ENCODE measurements around the gene ROR2. TPM values are rescaled to one million over a fixed set of nuclear protein-coding genes. Genes with fewer than 3 reads are reported as not detected.

ROR2 gene
- total RNA-seq, 1 donor from 2014 or later: 0.74 TPM

GRCh38 chr9:91820126-91820750 is 129.8 kb downstream of the ROR2 start:
- no peaks in the 10 kb centered on the region for H3K4me1 ChIP-seq
- H3K36me3 ChIP-seq: no peaks in the 10 kb centered on the region
- no peak overlapping the region for H3K4me3 ChIP-seq
- DNase-seq: no peak
- no peak overlapping the region for H3K27ac ChIP-seq (replicated peaks)
- TF ChIP-seq CTCF (IDR thresholded peaks at IDR 0.05; ENCODE audit: borderline replicate concordance): no peak
- H3K9me3 ChIP-seq (replicated peaks): no peaks in the 10 kb centered on the region
- H3K27me3 ChIP-seq (ENCODE audit: low read depth): peaks cover 26% of the 10 kb centered on the region
- intact Hi-C loops (cut with micrococcal nuclease): no loop called here

GRCh38 chr9:91818647-91819403 is 131.2 kb downstream of the ROR2 start:
- Histone ChIP-seq H3K4me1 (no peaks in the 10 kb centered on the region), H3K9me3 (replicated peaks) (no peaks in the 10 kb centered on the region), H3K27me3 (ENCODE audit: low read depth) (peaks cover 17% of the 10 kb centered on the region), H3K4me3 (no peak overlapping the region), H3K36me3 (no peaks in the 10 kb centered on the region), H3K27ac (replicated peaks) (no peak overlapping the region)
- no peak for TF ChIP-seq CTCF (IDR thresholded peaks at IDR 0.05; ENCODE audit: borderline replicate concordance)
- intact Hi-C loops (cut with micrococcal nuclease): no loop called here
- no peak for DNase-seq

GRCh38 chr9:91818225-91818585 is 131.8 kb downstream of the ROR2 start:
- peaks cover 17% of the 10 kb centered on the region for H3K27me3 ChIP-seq (ENCODE audit: low read depth)
- no peak for DNase-seq
- no peak for TF ChIP-seq CTCF (IDR thresholded peaks at IDR 0.05; ENCODE audit: borderline replicate concordance)
- H3K4me3 ChIP-seq: no peak overlapping the region
- no peaks in the 10 kb centered on the region for H3K36me3 ChIP-seq
- H3K9me3 ChIP-seq (replicated peaks): no peaks in the 10 kb centered on the region
- no peaks in the 10 kb centered on the region for H3K4me1 ChIP-seq
- no peak overlapping the region for H3K27ac ChIP-seq (replicated peaks)
- intact Hi-C loops (cut with micrococcal nuclease): no loop called here

GRCh38 chr9:91817493-91818224 is 132.4 kb downstream of the ROR2 start:
- Histone ChIP-seq H3K36me3 (no peaks in the 10 kb centered on the region), H3K9me3 (replicated peaks) (no peaks in the 10 kb centered on the region), H3K27ac (replicated peaks) (no peak overlapping the region), H3K4me3 (no peak overlapping the region), H3K27me3 (ENCODE audit: low read depth) (peaks cover 17% of the 10 kb centered on the region), H3K4me1 (no peaks in the 10 kb centered on the region)
- DNase-seq: no peak
- TF ChIP-seq CTCF (IDR thresholded peaks at IDR 0.05; ENCODE audit: borderline replicate concordance): no peak
- intact Hi-C loops (cut with micrococcal nuclease): no loop called here

- no peaks in the 10 kb centered on the region for H3K4me1 ChIP-seq
- TF ChIP-seq CTCF (IDR thresholded peaks at IDR 0.05; ENCODE audit: borderline replicate concordance): no peak
- H3K27me3 ChIP-seq (ENCODE audit: low read depth): peaks cover 17% of the 10 kb centered on the region
- H3K36me3 ChIP-seq: no peaks in the 10 kb centered on the region
- no peak overlapping the region for H3K4me3 ChIP-seq
- no peak for DNase-seq
- intact Hi-C loops (cut with micrococcal nuclease): no loop called here
- no peaks in the 10 kb centered on the region for H3K9me3 ChIP-seq (replicated peaks)
- H3K27ac ChIP-seq (replicated peaks): no peak overlapping the region
These were observed 132.9 kb downstream of the ROR2 start for GRCh38 chr9:91817106-91817492.

Data from left ventricle myocardium inferior (tissue), 1 donor.